Esophagus squamous epithelium (tissue), 5 donors: ENCODE data around the gene MRPL57. TPM values are rescaled to one million over a fixed set of nuclear protein-coding genes. Genes with fewer than 3 reads are reported as not detected.
"Not testable (repeated sequence)": the region's sequence is repeated elsewhere in the genome, so short reads cannot be mapped to it uniquely, and the experiment has no call there.

Experiments used
- DNase-seq: peaks from one replicate; lab custom pipeline; 2025; lab: John Stamatoyannopoulos, UW
- H3K27ac ChIP-seq, 4 donors: fragments of 200-600 bp; sonication (generic); one replicate each; pipeline ENCODE4 v1.5.1; 2016 to 2019; ENCODE audit warnings: mild to moderate bottlenecking in 1 of 4
- H3K27me3 ChIP-seq, 4 donors: fragments of 200-600 bp; sonication (generic); 1 replicate in 3 of 4; 2 replicates in 1 of 4; pipeline versions ENCODE4 v1.5.1 to v1.6.0; 2017 to 2021; ENCODE audit warnings: antibody characterized with exemption in 1 of 4
- H3K36me3 ChIP-seq, 3 donors: fragments of 200-600 bp; sonication (generic); one replicate each; pipeline ENCODE4 v1.5.1; 2016 to 2019
- H3K4me1 ChIP-seq, 3 donors: fragments of 200-600 bp; sonication (generic); one replicate each; pipeline ENCODE4 v1.5.1; 2017 to 2019
- H3K4me3 ChIP-seq, 4 donors: fragments of 200-600 bp; sonication (generic); 1 replicate in 3 of 4; 2 replicates in 1 of 4; pipeline ENCODE4 v1.5.1; 2016 to 2019; ENCODE audit warnings: mild to moderate bottlenecking in 2 of 4, moderate library complexity in 1 of 4
- H3K9me3 ChIP-seq, 3 donors: fragments of 200-600 bp; sonication (generic); one replicate each; pipeline ENCODE4 v1.5.1; 2016 to 2019
- CTCF ChIP-seq, 6 experiments: fragments of 450-650 bp in 4 of 6; fragments of 200-600 bp in 2 of 6; sonication (generic) in 2 of 6; IDR thresholded peaks; one replicate each; pipeline ENCODE4 v1.5.1; 2016 to 2019; ENCODE audit warnings: antibody characterized with exemption in 6 of 6, mild to moderate bottlenecking in 4 of 6, moderate library complexity in 4 of 6
- POLR2A ChIP-seq, 4 donors: fragments of 450-650 bp; IDR thresholded peaks; one replicate each; pipeline ENCODE4 v1.6.1; 2017; ENCODE audit warnings: antibody characterized with exemption in 4 of 4, mild to moderate bottlenecking in 4 of 4, moderate library complexity in 3 of 4
- WGBS, 2 donors: methylation state at CpG; one replicate each; pipeline ENCODE4 v1.1.5; 2018; 5-methylcytosine and 5-hydroxymethylcytosine counted together
- intact Hi-C: fragments of 100-400 bp; cut with DNase I; formaldehyde crosslinking; loops from one replicate; pipeline ENCODE4 v1.15.0; 2022
- total RNA-seq, 4 donors: library from RNA; depleted of rRNA; stranded (reverse); fragments of >200 nt; gene quantifications; one replicate each; pipeline ENCODE4 v1.1.0, GENCODE V29; 2016
- donor health status: DM: yes; HTN: yes; CAD: no.

The MRPL57 gene
- total RNA-seq, 4 donors from 2014 or later: 26.2 to 38.6 (median 30.8) TPM

GRCh38 chr13:21201456-21202190 is 25.2 kb downstream of the MRPL57 start:
- H3K27ac ChIP-seq, DNase-seq, H3K4me1 ChIP-seq, H3K27me3 ChIP-seq, H3K4me3 ChIP-seq, H3K36me3 ChIP-seq, intact Hi-C loops, H3K9me3 ChIP-seq: not testable (repeated sequence)

DNA sequence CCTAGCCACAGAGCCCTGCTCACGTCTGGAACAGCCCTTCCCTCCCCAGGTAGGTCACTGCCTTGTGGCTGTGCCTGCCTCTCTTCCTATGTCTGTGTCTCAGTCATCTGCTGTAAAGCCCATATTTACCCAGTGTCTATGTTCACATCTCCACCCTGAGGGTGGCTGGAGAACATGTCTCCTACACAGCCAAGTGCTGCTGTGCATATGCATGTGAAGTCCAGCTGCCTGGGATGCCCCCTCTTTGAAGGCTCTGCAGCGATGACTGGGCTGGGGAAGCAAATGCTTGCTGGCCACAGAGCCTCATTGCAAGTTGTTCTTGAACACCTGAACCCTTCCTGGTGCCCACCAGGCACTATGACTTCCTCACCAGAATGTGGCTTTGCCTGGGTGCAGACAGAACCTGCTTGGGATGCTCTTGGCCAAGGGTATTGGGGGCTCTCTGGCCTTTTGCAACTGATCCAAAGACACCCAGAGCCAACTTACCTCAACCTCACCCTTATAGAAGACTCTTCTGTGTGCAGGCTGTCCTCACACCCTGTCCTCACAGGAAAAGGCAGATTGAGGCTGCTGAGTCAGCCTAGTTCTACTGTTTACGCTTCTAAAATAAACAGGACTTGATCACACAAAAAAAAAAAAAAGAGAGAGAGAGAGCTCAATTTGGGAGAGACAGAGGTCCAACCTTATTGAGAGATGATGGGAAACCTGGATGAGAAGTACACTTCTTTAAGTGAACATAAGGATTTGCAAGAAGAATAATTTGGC is 26.5 kb downstream of the MRPL57 start:
- no peaks in the 10 kb centered on the region for H3K4me1 ChIP-seq
- no peaks in the 10 kb centered on the region for H3K36me3 ChIP-seq
- peaks cover 0 to 8% (median 0%) of the 10 kb centered on the region in 3 donors for H3K9me3 ChIP-seq
- DNase-seq: no peak
- TF ChIP-seq POLR2A (IDR thresholded peaks at IDR 0.05) (no peak), CTCF (IDR thresholded peaks at IDR 0.05) (no peak)
- H3K27ac ChIP-seq: no peak overlapping the region
- no peaks in the 10 kb centered on the region for H3K27me3 ChIP-seq
- intact Hi-C loops: no loop called here
- 40 to 68% methylated on average over 1 to 3 of the region's 3 CpGs for WGBS, 2 donors
- no peak overlapping the region for H3K4me3 ChIP-seq

- H3K4me1 ChIP-seq: no peaks in the 10 kb centered on the region
- no peaks in the 10 kb centered on the region for H3K9me3 ChIP-seq
- 93 to 97% methylated on average over 2 to 3 of the region's 3 CpGs for WGBS, 2 donors
- no peaks in the 10 kb centered on the region for H3K36me3 ChIP-seq
- no peak overlapping the region for H3K27ac ChIP-seq
- no peak for TF ChIP-seq CTCF (IDR thresholded peaks at IDR 0.05)
- no peak for TF ChIP-seq POLR2A (IDR thresholded peaks at IDR 0.05)
- no peak overlapping the region for H3K4me3 ChIP-seq
- DNase-seq: no peak
- peaks cover 0 to 7% (median 0%) of the 10 kb centered on the region in 4 donors for H3K27me3 ChIP-seq
- intact Hi-C loops: no loop called here
Observed at GRCh38 chr13:21208652-21209154, 32.2 kb downstream of the MRPL57 start.

DNA sequence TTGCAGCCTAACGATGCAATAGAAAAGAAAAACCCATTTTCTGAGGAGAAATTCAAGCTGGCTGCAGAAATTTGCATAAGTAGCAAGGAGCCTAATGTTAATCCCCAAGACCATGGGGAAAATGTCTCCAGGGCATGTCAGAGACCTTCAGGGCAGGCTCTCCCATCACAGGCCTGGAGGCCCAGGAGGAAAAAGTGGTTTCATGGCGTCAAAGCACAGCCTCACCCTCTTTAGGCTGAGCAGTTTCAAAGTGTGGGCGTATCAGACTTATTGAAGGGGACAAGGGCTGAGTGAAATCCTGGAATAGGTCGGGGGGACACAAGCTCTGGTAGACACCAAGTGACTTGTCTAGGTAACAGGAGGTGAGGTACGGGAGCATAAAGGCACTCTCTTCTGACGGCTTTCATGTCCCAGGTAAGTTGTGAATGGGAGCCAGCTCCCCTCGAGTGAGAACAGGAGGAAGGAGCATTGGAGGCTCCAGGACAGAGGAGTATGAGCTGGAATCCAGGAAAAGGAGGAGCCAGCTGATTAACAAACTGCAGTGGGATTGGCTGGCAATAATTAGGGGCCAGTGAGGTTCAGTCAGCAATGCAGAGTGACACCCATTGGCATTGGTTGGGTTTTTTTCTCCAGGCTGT is 35.8 kb downstream of the MRPL57 start:
- DNase-seq: no peak
- H3K27ac ChIP-seq: no peak overlapping the region
- TF ChIP-seq POLR2A (IDR thresholded peaks at IDR 0.05): no peak
- TF ChIP-seq CTCF (IDR thresholded peaks at IDR 0.05): no peak
- no peaks in the 10 kb centered on the region for H3K4me1 ChIP-seq
- no peaks in the 10 kb centered on the region for H3K36me3 ChIP-seq
- 82 to 84% methylated on average over 6 to 7 of the region's 7 CpGs for WGBS, 2 donors
- intact Hi-C loops: no loop called here
- peaks cover 0 to 19% (median 0%) of the 10 kb centered on the region in 4 donors for H3K27me3 ChIP-seq
- H3K9me3 ChIP-seq: no peaks in the 10 kb centered on the region
- no peak overlapping the region for H3K4me3 ChIP-seq

- H3K4me3 ChIP-seq, H3K27ac ChIP-seq, DNase-seq, H3K9me3 ChIP-seq, H3K36me3 ChIP-seq, intact Hi-C loops, H3K4me1 ChIP-seq: not testable (repeated sequence)
- WGBS, 2 donors: 51 to 74% methylated on average over 6 of the region's 6 CpGs
- peaks cover 0 to 19% (median 0%) of the 10 kb centered on the region in 4 donors for H3K27me3 ChIP-seq
Observed at GRCh38 chr13:21215419-21215818, 39.0 kb downstream of the MRPL57 start.
